ENCODE results near the gene MCOLN1.

Gene MCOLN1

DNA sequence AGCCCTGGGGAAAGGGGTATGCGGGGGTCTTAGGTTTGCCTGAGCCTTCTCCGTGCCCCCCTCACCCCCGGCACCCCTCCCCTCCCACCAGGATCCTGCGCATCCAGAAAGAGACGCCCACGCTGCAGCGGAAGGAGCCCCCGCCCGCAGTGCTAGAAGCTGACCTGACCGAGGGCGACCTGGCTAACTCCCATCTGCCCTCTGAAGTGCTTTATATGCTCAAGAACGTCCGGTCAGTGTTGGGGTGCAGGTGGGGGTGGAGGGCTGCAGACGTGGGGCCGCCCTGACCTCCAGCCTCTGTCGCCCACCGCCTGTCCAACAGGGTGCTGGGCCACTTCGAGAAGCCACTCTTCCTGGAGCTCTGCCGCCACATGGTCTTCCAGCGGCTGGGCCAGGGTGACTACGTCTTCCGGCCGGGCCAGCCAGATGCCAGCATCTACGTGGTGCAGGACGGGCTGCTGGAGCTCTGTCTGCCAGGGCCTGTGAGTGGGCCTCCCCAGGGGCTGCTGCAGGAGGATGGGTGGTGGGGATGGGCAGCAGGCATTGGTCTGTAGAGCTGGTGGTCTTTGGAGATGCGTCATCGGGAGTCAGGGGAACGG, 17.5 kb downstream of the MCOLN1 start:
- TF ChIP-seq EGR1 (IDR thresholded peaks at IDR 0.05) (no peak), YY1 (IDR thresholded peaks at IDR 0.05; ENCODE audit: low read depth) (no peak), TAF1 (IDR thresholded peaks at IDR 0.05; ENCODE audit: low read depth) (no peak), MAX (IDR thresholded peaks at IDR 0.05) (no peak), REST (IDR thresholded peaks at IDR 0.05; ENCODE audit: low read depth) (no peak), TCF12 (IDR thresholded peaks at IDR 0.05; ENCODE audit: low read depth) (no peak), FOXM1 (IDR thresholded peaks at IDR 0.05; ENCODE audit: borderline replicate concordance, low read depth) (no peak), CEBPB (IDR thresholded peaks at IDR 0.05) (no peak), ZBTB7A (IDR thresholded peaks at IDR 0.05; ENCODE audit: low read depth) (no peak), NFIC (IDR thresholded peaks at IDR 0.05) (no peak), RAD21 (IDR thresholded peaks at IDR 0.05; ENCODE audit: low read depth) (no peak), EP300 (IDR thresholded peaks at IDR 0.05; ENCODE audit: borderline replicate concordance) (no peak), CREB1 (IDR thresholded peaks at IDR 0.05; ENCODE audit: low read depth) (no peak), TEAD4 (IDR thresholded peaks at IDR 0.05) (no peak)
- TF ChIP-seq, protein P1, sequence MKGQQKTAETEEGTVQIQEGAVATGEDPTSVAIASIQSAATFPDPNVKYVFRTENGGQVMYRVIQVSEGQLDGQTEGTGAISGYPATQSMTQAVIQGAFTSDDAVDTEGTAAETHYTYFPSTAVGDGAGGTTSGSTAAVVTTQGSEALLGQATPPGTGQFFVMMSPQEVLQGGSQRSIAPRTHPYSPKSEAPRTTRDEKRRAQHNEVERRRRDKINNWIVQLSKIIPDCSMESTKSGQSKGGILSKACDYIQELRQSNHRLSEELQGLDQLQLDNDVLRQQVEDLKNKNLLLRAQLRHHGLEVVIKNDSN (IDR thresholded peaks at IDR 0.05): no peak

GRCh38 chr19:7540761-7541474, 18.5 kb downstream of the MCOLN1 start:
- TF ChIP-seq CREB1 (IDR thresholded peaks at IDR 0.05; ENCODE audit: low read depth) (no peak), NFIC (IDR thresholded peaks at IDR 0.05) (no peak), ZBTB7A (IDR thresholded peaks at IDR 0.05; ENCODE audit: low read depth) (no peak), TEAD4 (IDR thresholded peaks at IDR 0.05) (no peak), RAD21 (IDR thresholded peaks at IDR 0.05; ENCODE audit: low read depth) (no peak), TCF12 (IDR thresholded peaks at IDR 0.05; ENCODE audit: low read depth) (no peak), FOXM1 (IDR thresholded peaks at IDR 0.05; ENCODE audit: borderline replicate concordance, low read depth) (no peak), TAF1 (IDR thresholded peaks at IDR 0.05; ENCODE audit: low read depth) (no peak), YY1 (IDR thresholded peaks at IDR 0.05; ENCODE audit: low read depth) (no peak), CEBPB (IDR thresholded peaks at IDR 0.05) (no peak), EP300 (IDR thresholded peaks at IDR 0.05; ENCODE audit: borderline replicate concordance) (no peak), EGR1 (IDR thresholded peaks at IDR 0.05) (no peak), REST (IDR thresholded peaks at IDR 0.05; ENCODE audit: low read depth) (no peak), MAX (IDR thresholded peaks at IDR 0.05) (no peak)
- TF ChIP-seq, protein P1 (IDR thresholded peaks at IDR 0.05): no peak

- TF ChIP-seq RAD21 (IDR thresholded peaks at IDR 0.05; ENCODE audit: low read depth) (no peak), TCF12 (IDR thresholded peaks at IDR 0.05; ENCODE audit: low read depth) (no peak), NFIC (IDR thresholded peaks at IDR 0.05) (no peak), TEAD4 (IDR thresholded peaks at IDR 0.05) (no peak), ZBTB7A (IDR thresholded peaks at IDR 0.05; ENCODE audit: low read depth) (no peak), CEBPB (IDR thresholded peaks at IDR 0.05) (no peak)
These were observed 19.0 kb downstream of the MCOLN1 start for GRCh38 chr19:7541475-7541824.

DNA sequence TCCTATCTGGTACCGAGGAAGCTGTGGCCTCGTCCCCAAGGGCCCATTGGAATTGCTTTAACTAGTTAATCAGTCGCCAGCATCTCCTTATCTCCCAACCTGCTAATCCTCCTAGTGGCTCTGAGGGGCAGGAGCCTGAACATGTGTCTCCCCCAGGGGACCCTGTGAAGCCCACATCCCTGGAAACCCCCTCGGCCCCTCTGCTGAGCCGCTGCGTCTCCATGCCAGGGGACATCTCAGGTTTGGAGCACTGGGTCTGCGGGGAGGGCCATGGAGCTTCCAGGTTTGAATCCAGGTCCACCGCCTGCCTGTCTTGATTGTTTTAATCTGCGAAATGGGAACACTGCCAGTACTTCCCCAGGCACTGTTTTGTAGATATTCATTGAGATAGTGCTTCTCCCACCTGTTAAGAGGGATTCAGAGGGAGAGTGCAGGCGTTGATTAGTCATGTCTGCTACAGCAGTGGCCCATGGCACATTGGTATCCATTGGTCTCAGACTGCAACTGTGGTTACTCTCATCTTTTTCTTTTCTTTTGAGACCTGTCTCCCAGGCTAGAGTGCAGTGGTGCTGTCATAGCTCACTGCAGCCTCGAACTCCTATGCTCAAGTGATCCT, 19.5 kb downstream of the MCOLN1 start:
- TF ChIP-seq NFIC (IDR thresholded peaks at IDR 0.05) (no peak), CREB1 (IDR thresholded peaks at IDR 0.05; ENCODE audit: low read depth) (no peak), TCF12 (IDR thresholded peaks at IDR 0.05; ENCODE audit: low read depth) (no peak)

DNA sequence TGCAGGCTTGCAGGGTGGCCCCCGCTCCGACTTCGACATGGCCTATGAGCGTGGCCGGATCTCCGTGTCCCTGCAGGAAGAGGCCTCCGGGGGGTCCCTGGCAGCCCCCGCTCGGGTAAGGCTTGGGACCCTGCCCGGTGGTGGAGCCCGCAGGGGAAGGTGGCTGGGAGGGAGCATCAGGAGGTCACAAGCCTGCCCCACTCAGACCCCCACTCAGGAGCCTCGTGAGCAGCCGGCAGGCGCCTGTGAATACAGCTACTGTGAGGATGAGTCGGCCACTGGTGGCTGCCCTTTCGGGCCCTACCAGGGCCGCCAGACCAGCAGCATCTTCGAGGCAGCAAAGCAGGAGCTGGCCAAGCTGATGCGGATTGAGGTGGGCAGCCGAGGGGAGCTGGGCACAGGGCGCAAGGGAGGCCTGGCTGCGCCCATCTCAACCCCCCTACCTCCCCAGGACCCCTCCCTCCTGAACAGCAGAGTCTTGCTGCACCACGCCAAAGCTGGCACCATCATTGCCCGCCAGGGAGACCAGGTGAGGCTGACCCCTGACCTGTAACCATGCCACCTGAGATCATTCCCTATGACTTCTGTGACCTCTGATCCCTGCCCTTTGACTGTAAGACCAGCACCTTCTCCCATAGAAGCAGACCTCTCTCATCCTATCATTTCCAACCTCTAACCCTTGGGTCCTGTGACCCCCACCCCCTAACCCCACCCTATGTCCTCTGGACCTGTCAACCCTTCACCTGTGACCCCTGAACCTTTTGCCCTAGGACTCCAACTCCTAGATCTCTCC, 20.3 kb downstream of the MCOLN1 start:
- no peak for TF ChIP-seq TCF12 (IDR thresholded peaks at IDR 0.05; ENCODE audit: low read depth)
- TF ChIP-seq, protein P1 (IDR thresholded peaks at IDR 0.05): no peak
- no peak for TF ChIP-seq REST (IDR thresholded peaks at IDR 0.05; ENCODE audit: low read depth)
- TF ChIP-seq YY1 (IDR thresholded peaks at IDR 0.05; ENCODE audit: low read depth): no peak
- TF ChIP-seq FOXM1 (IDR thresholded peaks at IDR 0.05; ENCODE audit: borderline replicate concordance, low read depth): no peak
- TF ChIP-seq TAF1 (IDR thresholded peaks at IDR 0.05; ENCODE audit: low read depth): no peak
- no peak for TF ChIP-seq EP300 (IDR thresholded peaks at IDR 0.05; ENCODE audit: borderline replicate concordance)
